SU-DHL-6 (cell line): Measurements from ENCODE around the gene FRAT2.

Experiments
- H2AFZ ChIP-seq: fragments of 200-600 bp; sonication (generic); 2 replicates; pipeline ENCODE4 v1.6.1; 2014; ENCODE audit warnings: low read depth, mild to moderate bottlenecking, moderate library complexity, mixed read lengths, antibody characterized with exemption, low read length; ENCODE audit not compliant: severe bottlenecking
- H3F3A ChIP-seq: fragments of 200-600 bp; shearing (Covaris generic); 2 replicates; pipeline ENCODE4 v1.6.0; 2016; ENCODE audit warnings: antibody characterized with exemption, mild to moderate bottlenecking; ENCODE audit not compliant: insufficient read depth
- H3K27ac ChIP-seq: fragments of 200-600 bp; sonication (generic); 2 replicates; pipeline ENCODE4 v1.5.1; 2016; ENCODE audit warnings: low read depth, mild to moderate bottlenecking, low read length, moderate library complexity, mixed read lengths
- H3K27me3 ChIP-seq: fragments of 200-600 bp; sonication (generic), shearing (Covaris generic); 2 replicates; pipeline ENCODE4 v1.6.0; 2014; ENCODE audit warnings: mild to moderate bottlenecking, low read length
- H3K36me3 ChIP-seq: fragments of 200-600 bp; sonication (generic); 2 replicates; pipeline ENCODE4 v1.6.1; 2014; ENCODE audit warnings: mild to moderate bottlenecking, low read length, mixed read lengths
- H3K4me2 ChIP-seq: fragments of 300-600, 200-600 bp; shearing (Covaris generic), sonication (generic); 2 replicates; pipeline ENCODE4 v1.6.0; 2014; ENCODE audit warnings: low read length, low read depth, mild to moderate bottlenecking; ENCODE audit not compliant: poor library complexity, severe bottlenecking
- H3K4me3 ChIP-seq: fragments of 200-600 bp; sonication (generic); 2 replicates; pipeline ENCODE4 v1.5.1; 2014; ENCODE audit warnings: antibody characterized with exemption, low read length, mild to moderate bottlenecking, mixed read lengths; ENCODE audit not compliant: insufficient read depth, poor library complexity, severe bottlenecking
- H3K79me2 ChIP-seq: fragments of 200-600 bp; sonication (generic); 2 replicates; pipeline ENCODE4 v1.6.1; 2014; ENCODE audit warnings: mild to moderate bottlenecking, low read length, moderate library complexity; ENCODE audit not compliant: insufficient read depth
- H3K9ac ChIP-seq: fragments of 200-600 bp; sonication (generic); 2 replicates; pipeline ENCODE4 v1.7.0; 2014; ENCODE audit warnings: mild to moderate bottlenecking, low read length
- H3K9me2 ChIP-seq: fragments of 200-600 bp; sonication (generic); replicated peaks from 2 replicates; pipeline ENCODE4 v1.6.1; 2014; ENCODE audit warnings: low read length; ENCODE audit not compliant: insufficient read depth
- H3K9me3 ChIP-seq: fragments of 200-600 bp; sonication (generic); 2 replicates; pipeline ENCODE4 v1.6.1; 2014; ENCODE audit warnings: low read length, mixed read lengths; ENCODE audit not compliant: insufficient read depth
- H4K20me1 ChIP-seq: fragments of 200-600 bp; sonication (generic); 2 replicates; pipeline ENCODE4 v1.6.1; 2014; ENCODE audit warnings: low read depth, mild to moderate bottlenecking, antibody characterized with exemption, low read length, moderate library complexity, mixed read lengths
- EZH2phosphoT487 ChIP-seq: fragments of 200-600 bp; sonication (generic), shearing (Covaris generic); conservative IDR thresholded peaks from 2 replicates; pipeline ENCODE4 v1.6.1; 2018; ENCODE audit warnings: mild to moderate bottlenecking, antibody characterized with exemption, low read length, moderate library complexity, mixed read lengths
- TF ChIP-seq, protein P1 (sequence below): fragments of 200-600 bp; sonication (generic); IDR thresholded peaks from one replicate; pipeline ENCODE4 v1.5.1; 2017; ENCODE audit warnings: antibody characterized with exemption, mild to moderate bottlenecking, low read length, moderate library complexity; ENCODE audit not compliant: insufficient read depth, poor library complexity, severe bottlenecking

FRAT2 gene

DNA sequence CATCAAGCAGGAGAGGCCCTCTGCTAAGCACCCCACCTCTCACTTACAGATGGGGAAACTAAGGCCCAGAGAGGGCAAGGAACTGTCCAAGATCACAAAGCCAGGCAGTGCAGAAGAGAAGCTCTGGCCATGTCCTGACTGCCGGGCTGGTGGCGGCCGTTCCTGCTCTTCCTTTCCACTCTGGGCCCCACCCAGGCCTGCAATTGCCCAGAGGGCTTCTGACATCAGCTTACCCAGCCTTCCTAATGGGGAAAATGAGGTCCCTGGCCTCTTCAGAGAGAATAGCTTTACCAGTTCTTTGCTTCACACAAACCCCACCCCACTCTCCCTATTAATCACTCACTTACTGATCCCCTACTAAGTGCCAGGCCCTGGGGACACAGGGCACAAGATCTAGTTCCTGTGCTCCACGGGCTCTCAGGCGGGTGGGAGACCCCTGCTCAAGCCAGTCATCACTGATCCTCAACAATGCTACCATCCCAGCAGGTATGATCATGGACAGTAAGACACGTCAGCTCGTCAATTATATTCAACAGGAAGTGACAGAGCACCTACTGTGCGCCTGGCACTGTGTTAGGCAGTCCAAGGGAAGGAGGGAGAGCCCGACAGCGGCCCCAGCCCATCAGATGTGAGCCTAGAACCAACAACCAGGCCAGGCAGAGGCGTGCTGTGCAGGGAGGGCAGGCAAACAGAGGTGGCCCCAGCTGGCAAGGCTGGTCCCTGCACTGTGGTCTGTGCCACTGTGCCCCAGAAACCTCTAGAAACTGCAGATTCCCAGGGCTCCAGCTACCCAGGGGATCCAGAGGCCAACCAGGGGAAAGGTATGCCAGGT, 26.4 kb upstream of the FRAT2 start:
- Histone ChIP-seq H3K4me2 (no peak overlapping the region), H3F3A (no peaks in the 10 kb centered on the region), H2AFZ (no peak overlapping the region), H3K27ac (no peak overlapping the region), H3K79me2 (no peaks in the 10 kb centered on the region), H3K27me3 (no peaks in the 10 kb centered on the region), H3K9me2 (no peaks in the 10 kb centered on the region), H4K20me1 (no peaks in the 10 kb centered on the region), H3K4me3 (no peak overlapping the region), H3K36me3 (no peaks in the 10 kb centered on the region), H3K9me3 (no peaks in the 10 kb centered on the region), H3K9ac (no peak overlapping the region)
- TF ChIP-seq EZH2phosphoT487: no peak
- TF ChIP-seq, protein P1, sequence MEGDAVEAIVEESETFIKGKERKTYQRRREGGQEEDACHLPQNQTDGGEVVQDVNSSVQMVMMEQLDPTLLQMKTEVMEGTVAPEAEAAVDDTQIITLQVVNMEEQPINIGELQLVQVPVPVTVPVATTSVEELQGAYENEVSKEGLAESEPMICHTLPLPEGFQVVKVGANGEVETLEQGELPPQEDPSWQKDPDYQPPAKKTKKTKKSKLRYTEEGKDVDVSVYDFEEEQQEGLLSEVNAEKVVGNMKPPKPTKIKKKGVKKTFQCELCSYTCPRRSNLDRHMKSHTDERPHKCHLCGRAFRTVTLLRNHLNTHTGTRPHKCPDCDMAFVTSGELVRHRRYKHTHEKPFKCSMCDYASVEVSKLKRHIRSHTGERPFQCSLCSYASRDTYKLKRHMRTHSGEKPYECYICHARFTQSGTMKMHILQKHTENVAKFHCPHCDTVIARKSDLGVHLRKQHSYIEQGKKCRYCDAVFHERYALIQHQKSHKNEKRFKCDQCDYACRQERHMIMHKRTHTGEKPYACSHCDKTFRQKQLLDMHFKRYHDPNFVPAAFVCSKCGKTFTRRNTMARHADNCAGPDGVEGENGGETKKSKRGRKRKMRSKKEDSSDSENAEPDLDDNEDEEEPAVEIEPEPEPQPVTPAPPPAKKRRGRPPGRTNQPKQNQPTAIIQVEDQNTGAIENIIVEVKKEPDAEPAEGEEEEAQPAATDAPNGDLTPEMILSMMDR: no peak

DNA sequence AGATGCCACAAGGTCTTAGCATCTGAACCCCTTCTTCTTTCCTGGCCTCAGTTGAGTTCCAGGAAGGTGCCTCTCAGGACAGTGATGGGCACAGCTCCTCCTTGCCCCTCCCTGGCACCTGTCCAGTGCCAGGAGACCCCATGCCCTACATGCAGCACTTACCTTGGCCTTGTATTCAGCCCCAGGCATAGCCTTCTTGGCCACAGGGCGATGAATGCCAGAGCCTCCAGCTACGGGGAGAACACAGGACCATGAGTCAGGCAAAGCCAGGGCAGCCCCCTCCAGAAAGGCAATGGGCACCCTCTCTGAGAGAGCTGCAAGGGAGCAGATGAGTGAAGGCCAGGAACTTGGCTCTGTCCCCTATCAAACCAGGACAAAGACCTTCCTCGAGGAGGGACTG, 24.3 kb upstream of the FRAT2 start:
- Histone ChIP-seq H3K27ac (no peak overlapping the region), H3K79me2 (no peaks in the 10 kb centered on the region), H3K36me3 (no peaks in the 10 kb centered on the region), H3K9ac (no peak overlapping the region), H3K9me3 (no peaks in the 10 kb centered on the region), H3K9me2 (no peaks in the 10 kb centered on the region), H3K4me2 (no peak overlapping the region), H4K20me1 (no peaks in the 10 kb centered on the region), H3K4me3 (no peak overlapping the region), H3K27me3 (no peaks in the 10 kb centered on the region), H3F3A (no peaks in the 10 kb centered on the region), H2AFZ (no peak overlapping the region)
- TF ChIP-seq, protein P1: no peak
- no peak for TF ChIP-seq EZH2phosphoT487

DNA sequence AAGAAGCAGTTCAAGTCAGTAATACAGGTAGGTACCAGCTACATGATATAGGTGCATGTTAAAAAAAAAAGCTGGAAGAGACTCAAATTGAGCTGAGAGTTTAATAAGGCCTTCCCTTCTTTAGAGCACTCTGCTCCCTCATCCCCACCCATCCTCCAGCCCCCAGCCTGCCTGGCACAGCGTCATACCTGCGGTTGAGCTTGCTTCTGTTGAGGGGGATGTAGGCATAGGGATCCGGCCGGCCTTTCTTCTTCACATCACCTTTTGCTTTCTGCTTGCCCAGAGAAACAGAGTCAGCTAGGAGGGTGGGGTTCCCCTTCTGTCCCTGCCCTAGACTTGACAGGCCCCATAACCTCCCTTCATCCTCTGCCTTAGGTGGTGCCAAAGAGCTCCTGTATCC, 23.8 kb upstream of the FRAT2 start:
- Histone ChIP-seq H4K20me1 (no peaks in the 10 kb centered on the region), H3K9me2 (no peaks in the 10 kb centered on the region), H3K9ac (no peak overlapping the region), H3K79me2 (no peaks in the 10 kb centered on the region), H3F3A (no peaks in the 10 kb centered on the region), H3K4me2 (no peak overlapping the region), H2AFZ (no peak overlapping the region), H3K27ac (no peak overlapping the region), H3K36me3 (no peaks in the 10 kb centered on the region), H3K9me3 (no peaks in the 10 kb centered on the region), H3K4me3 (no peak overlapping the region), H3K27me3 (no peaks in the 10 kb centered on the region)
- no peak for TF ChIP-seq EZH2phosphoT487
- TF ChIP-seq, protein P1: no peak
